Retinal pigment epithelial cell (primary cell): ENCODE results near the gene PGS1.

ENCODE experiments used
- DNase-seq: peaks from one replicate; pipeline ENCODE4 v3.0.0-alpha.2; 2010; ENCODE audit warnings: low read depth
- H3K4me3 ChIP-seq: 2 replicates; pipeline ENCODE4 v1.5.1; 2011; ENCODE audit warnings: mild to moderate bottlenecking, low read length, control low read depth, moderate library complexity
- TF ChIP-seq, protein P1 (sequence below): conservative IDR thresholded peaks from 2 replicates; pipeline ENCODE4 v1.5.1; 2011; ENCODE audit warnings: low read depth, low read length, control low read depth, inconsistent platforms

Gene PGS1

DNA sequence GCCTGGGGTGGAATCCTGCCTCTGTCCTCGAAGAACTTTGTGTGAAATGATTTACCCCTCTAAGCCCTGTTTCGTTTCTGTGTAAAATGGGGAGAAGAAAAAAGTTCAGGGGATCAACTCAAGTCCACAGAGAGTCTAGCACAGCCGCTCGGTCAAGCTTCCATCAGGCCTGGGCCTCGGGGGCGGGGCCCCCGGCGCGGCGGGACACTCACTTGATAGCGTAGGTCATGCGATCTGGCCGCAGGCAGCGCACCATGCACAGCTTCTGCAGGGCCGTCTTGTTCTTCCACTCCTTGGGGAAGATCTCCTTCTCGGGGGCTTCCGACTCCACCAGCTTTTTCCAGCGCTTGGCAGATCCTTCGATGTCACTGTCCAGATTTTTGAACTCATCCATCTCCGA is 65.9 kb downstream of the PGS1 start:
- TF ChIP-seq, protein P1, sequence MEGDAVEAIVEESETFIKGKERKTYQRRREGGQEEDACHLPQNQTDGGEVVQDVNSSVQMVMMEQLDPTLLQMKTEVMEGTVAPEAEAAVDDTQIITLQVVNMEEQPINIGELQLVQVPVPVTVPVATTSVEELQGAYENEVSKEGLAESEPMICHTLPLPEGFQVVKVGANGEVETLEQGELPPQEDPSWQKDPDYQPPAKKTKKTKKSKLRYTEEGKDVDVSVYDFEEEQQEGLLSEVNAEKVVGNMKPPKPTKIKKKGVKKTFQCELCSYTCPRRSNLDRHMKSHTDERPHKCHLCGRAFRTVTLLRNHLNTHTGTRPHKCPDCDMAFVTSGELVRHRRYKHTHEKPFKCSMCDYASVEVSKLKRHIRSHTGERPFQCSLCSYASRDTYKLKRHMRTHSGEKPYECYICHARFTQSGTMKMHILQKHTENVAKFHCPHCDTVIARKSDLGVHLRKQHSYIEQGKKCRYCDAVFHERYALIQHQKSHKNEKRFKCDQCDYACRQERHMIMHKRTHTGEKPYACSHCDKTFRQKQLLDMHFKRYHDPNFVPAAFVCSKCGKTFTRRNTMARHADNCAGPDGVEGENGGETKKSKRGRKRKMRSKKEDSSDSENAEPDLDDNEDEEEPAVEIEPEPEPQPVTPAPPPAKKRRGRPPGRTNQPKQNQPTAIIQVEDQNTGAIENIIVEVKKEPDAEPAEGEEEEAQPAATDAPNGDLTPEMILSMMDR, result no peak
- DNase-seq, result no peak
- H3K4me3 ChIP-seq, result no peak overlapping the region

DNA sequence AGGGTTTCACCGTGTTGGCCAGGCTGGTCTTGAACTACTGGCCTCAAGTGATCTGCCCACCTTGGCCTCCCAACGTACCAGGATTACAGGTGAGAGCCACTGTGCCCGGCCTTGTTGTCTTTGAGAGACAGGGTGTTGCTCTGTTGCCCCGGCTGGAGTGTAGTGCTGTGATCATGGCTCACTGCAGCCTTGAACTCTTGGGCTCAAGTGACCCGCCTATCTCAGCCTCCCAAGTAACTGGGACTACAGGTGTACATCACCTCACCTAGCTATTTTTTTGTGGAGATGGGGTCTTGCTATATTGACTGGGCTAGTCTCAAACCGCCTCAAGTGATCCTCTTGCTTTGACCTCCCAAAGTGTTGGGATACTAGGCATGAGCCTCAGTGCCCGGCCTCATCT is 68.4 kb downstream of the PGS1 start:
- no peak overlapping the region for H3K4me3 ChIP-seq
- TF ChIP-seq, protein P1, result no peak
- DNase-seq, result no peak

DNA sequence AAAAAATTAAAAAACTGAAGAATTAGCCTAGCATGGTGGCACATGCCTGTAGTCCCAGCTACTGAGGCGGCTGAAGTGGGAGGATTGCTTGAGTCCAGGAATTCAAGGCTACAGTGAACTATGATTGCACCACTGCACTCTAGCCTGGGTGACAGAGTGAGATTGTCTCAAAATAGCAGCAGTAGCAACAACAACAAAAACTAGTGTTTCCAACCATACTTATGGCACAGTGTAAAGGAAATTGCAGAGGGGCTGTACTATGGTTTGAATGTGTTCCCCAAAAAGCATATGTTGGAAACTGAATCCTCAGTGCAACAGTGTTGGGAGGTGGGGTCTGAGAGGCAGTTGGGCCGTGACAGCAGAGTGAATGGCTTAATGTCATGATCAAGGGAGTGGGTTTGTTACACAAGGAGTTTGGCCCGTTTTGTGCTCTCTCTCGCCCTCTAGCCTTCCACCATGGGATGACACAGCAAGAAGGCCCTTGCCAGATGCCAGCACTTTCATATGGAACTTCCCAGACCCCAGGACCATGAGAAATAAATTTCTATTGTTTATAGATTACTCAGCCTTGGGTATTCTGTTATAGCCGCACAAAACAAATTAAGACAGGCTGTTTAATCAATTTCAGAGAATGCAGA is 70.0 kb downstream of the PGS1 start:
- TF ChIP-seq, protein P1, result peak; percentile 19
- DNase-seq, result no peak
- no peak overlapping the region for H3K4me3 ChIP-seq

DNA sequence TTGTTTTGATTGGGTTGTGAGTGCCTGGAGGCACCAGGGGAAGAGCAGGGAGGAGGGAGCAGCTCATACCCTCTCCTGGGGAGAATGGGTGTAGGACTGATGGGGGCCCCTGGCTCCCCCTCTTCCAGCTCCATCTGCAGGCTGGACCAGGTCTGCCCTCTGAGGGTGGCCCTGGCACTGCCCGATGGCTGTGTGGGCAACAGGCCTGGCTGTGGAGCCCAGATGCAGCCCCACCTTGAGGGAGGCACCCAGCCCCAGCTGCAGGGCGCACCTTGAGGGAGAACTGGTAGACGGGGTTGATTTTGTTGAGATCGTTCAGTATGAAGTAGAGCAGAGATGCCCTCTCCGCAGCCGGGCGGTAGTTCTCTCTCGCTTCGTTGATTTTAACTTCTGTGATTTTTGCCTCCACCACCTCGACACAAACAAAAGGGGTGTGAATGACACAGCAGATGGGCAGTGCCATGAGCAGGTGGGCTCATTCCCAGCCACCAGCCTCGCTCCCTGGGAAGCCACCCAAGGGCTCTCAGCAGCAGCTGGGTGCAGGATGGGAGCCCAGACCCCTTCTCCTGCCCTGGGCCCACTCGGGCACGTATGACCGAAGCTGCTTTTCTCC is 71.6 kb downstream of the PGS1 start:
- TF ChIP-seq, protein P1, result no peak
- no peak for DNase-seq
- no peak overlapping the region for H3K4me3 ChIP-seq

DNA sequence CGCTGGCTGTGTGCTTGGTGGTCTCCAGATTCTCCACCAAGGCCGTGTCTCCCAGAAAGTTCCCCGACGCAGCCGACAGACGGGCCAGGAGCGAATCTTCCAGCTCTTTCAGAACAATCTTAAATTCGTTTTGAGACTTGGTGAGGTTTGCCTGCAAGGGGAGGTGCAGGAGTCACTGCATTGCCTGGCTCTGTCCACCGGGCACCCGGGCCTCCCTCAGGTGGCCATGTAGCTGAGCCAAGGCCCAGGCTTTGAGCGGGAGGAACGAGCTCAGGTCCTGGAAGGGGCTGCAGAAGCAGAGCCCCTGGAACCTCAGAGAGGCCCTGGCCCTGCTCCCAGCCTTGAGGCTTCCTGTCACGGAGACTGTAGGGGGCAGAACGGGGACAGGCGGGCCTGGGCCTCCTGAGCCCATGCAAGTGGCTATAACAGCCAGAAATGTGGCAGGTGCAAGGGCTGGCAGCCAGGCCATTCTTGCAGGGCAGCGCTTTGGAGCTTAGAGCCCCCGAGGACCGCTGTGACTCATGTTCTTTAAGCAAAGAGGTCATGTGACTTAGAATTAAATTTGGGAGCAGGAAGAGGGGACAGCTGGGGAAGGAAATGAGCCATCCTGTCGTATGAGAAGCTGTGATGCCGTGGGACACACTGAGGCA is 72.4 kb downstream of the PGS1 start:
- no peak for DNase-seq
- TF ChIP-seq, protein P1, result no peak
- no peak overlapping the region for H3K4me3 ChIP-seq

DNA sequence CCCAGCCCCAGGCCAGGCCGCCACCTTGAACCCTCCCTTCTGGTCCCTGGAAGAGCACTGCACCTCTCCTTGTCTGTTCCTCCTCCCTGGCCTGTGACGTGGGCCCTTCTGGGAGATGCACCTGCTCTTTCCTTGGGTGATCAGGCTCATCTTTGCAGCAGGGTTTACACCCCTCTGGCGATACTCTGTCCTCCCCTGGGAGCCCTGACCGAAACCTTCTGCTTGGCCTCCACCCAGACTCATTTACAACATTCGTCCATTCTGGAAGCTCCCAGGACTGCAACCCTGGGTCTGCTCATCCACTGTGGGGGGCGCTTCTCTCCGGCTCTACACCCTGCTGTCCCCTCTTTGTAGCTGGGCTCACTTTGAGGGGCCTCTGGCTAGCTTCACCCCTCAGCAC is 73.3 kb downstream of the PGS1 start:
- DNase-seq, result no peak
- TF ChIP-seq, protein P1, result no peak
- H3K4me3 ChIP-seq, result no peak overlapping the region

DNA sequence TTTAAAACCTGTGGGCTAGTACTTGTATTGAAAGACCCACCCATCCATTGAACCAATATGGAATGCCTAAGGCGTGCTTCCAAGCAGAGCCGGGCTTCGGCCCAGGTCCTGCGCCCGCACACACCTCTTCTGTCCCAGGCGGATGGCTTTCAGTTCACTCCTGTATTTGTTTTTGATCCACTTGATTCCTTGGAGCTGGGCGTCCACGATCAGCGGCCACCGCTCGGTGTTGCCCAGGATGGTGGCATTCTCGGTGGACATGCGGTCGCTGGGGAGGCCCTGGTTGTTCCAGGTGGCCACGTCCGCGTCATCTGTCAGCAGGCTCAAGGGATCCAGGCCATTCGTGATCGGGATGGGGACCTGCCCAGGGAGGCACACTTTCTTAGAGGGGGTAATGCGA is 75.9 kb downstream of the PGS1 start:
- TF ChIP-seq, protein P1, result no peak
- no peak overlapping the region for H3K4me3 ChIP-seq
- DNase-seq, result no peak
